GM18870 (cell line): Measurements from ENCODE around the gene TBC1D28.
"Not testable (repeated sequence)": the region's sequence is repeated elsewhere in the genome, so short reads cannot be mapped to it uniquely, and the experiment has no call there.

ENCODE experiments used
- ATAC-seq: cut with Tn5 transposase; IDR thresholded peaks from one replicate; pipeline ENCODE4 v1.9.1; 2021; ENCODE audit warnings: moderate library complexity; ENCODE audit not compliant: unreplicated experiment

TBC1D28 gene

GRCh38 chr17:18617613-18618012, 26.6 kb downstream of the TBC1D28 start:
- ATAC-seq = not testable (repeated sequence)

- ATAC-seq = not testable (repeated sequence)
Observed at GRCh38 chr17:18613016-18613415, 31.2 kb downstream of the TBC1D28 start.

DNA sequence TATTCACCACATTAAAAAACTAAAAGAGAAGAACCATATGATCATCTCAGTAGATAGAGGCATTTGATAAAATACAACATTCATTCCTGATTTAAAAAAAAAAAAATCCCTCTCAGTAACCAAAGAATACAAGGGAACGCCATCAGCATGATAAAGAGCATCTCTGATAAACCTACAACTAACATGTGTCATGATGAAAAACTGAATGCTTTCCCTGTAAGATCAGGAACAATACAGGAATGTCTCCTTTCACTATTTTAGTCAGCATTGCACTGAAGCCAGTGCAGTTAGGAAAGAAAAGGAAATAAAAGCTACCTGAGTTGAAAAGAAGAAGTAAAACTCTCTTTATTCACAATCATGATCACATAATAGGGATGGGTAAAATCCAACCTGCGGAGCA, 51.1 kb downstream of the TBC1D28 start:
- ATAC-seq = not testable (repeated sequence)
